WTC11 (cell line): ENCODE measurements around the gene CCDC158. TPM values are rescaled to one million over a fixed set of nuclear protein-coding genes. Genes with fewer than 3 reads are reported as not detected.

ENCODE experiments used
- ATAC-seq: fragments of 200-7000 bp; cut with Tn5 transposase; 2 replicates; pipeline ENCODE4 v1.10.0; 2021; ENCODE audit warnings: mild to moderate bottlenecking, moderate library complexity
- CTCF ChIA-PET: fragments of 300-600 bp; sonication (Branson Sonifier 250); formaldehyde crosslinking; loops from one replicate; lab custom pipeline; 2021; ENCODE audit warnings: antibody characterized with exemption; lab: Charles Lee
- POLR2A ChIA-PET: fragments of 350-600 bp; sonication (Branson Sonifier 250); formaldehyde crosslinking; loops from one replicate; lab custom pipeline; 2021; ENCODE audit warnings: antibody characterized with exemption; lab: Charles Lee
- DNase-seq: peaks from one replicate; pipeline ENCODE4 v3.0.0; 2021; ENCODE audit warnings: low spot score
- H3K27ac Mint-ChIP-seq: 2 replicates; pipeline ENCODE4 v1.8.0; 2021; ENCODE audit warnings: mixed read lengths
- H3K27me3 Mint-ChIP-seq: 2 replicates; pipeline ENCODE4 v1.8.0; 2021; ENCODE audit warnings: low read depth, mild to moderate bottlenecking, moderate library complexity, mixed read lengths
- H3K36me3 Mint-ChIP-seq: 2 replicates; pipeline ENCODE4 v1.8.0; 2021; ENCODE audit warnings: mixed read lengths
- H3K4me1 Mint-ChIP-seq: 2 replicates; pipeline ENCODE4 v1.8.0; 2022; ENCODE audit warnings: mixed read lengths
- H3K4me3 Mint-ChIP-seq: 2 replicates; pipeline ENCODE4 v1.8.0; 2021; ENCODE audit warnings: mild to moderate bottlenecking, moderate library complexity, mixed read lengths
- H3K9me3 Mint-ChIP-seq: 2 replicates; pipeline ENCODE4 v1.8.0; 2021; ENCODE audit warnings: mixed read lengths
- ELF4 ChIP-seq: sonication (generic); formaldehyde crosslinking; IDR thresholded peaks from 2 replicates; pipeline ENCODE4 v1.8.1; 2022; ENCODE audit warnings: low read depth, mild to moderate bottlenecking, moderate library complexity, missing genetic modification reagents
- GRHL2 ChIP-seq: fragments of 250-450 bp; sonication (Bioruptor Pico); IDR thresholded peaks from 2 replicates; pipeline ENCODE4 v1.8.0; 2022; ENCODE audit warnings: mild to moderate bottlenecking, moderate library complexity; ENCODE audit not compliant: insufficient replicate concordance, severe bottlenecking
- HMGA2 ChIP-seq: fragments of 250-450 bp; sonication (Bioruptor Pico); IDR thresholded peaks from 2 replicates; pipeline ENCODE4 v1.4.0; 2021; ENCODE audit warnings: mild to moderate bottlenecking, moderate library complexity
- MYBL2 ChIP-seq: sonication (generic); formaldehyde crosslinking; IDR thresholded peaks from 2 replicates; pipeline ENCODE4 v1.8.1; 2023; ENCODE audit warnings: mild to moderate bottlenecking, moderate library complexity, missing genetic modification reagents
- NR2C2 ChIP-seq: sonication (generic); formaldehyde crosslinking; IDR thresholded peaks from 2 replicates; pipeline ENCODE4 v1.8.0; 2022; ENCODE audit warnings: mild to moderate bottlenecking, missing genetic modification reagents
- NR3C1 ChIP-seq: sonication (generic); formaldehyde crosslinking; conservative IDR thresholded peaks from 2 replicates; pipeline ENCODE4 v1.8.1; 2023; ENCODE audit warnings: low read depth, mild to moderate bottlenecking, missing genetic modification reagents
- TP53 ChIP-seq: sonication (generic); formaldehyde crosslinking; IDR thresholded peaks from 2 replicates; pipeline ENCODE4 v1.8.1; 2023; ENCODE audit warnings: mild to moderate bottlenecking, missing genetic modification reagents
- ZNF281 ChIP-seq: sonication (generic); formaldehyde crosslinking; IDR thresholded peaks from 2 replicates; pipeline ENCODE4 v1.8.0; 2023; ENCODE audit warnings: mild to moderate bottlenecking, missing genetic modification reagents
- total RNA-seq: library from RNA; stranded (reverse); gene quantifications from 3 replicates; pipeline ENCODE4 v1.2.3, GENCODE V29; 2021
- TF ChIP-seq, protein P1 (sequence below): sonication (generic); formaldehyde crosslinking; IDR thresholded peaks from 2 replicates; pipeline ENCODE4 v1.8.0; 2023; ENCODE audit warnings: missing genetic modification reagents, mild to moderate bottlenecking, borderline replicate concordance
- TF ChIP-seq, protein P2 (sequence below): sonication (generic); formaldehyde crosslinking; conservative IDR thresholded peaks from 2 replicates; pipeline ENCODE4 v1.8.1; 2022; ENCODE audit warnings: mild to moderate bottlenecking, missing genetic modification reagents
- TF ChIP-seq, protein P3 (sequence below): fragments of 250-450 bp; sonication (Bioruptor Pico); IDR thresholded peaks from 2 replicates; pipeline ENCODE4 v1.9.0; 2021; ENCODE audit warnings: mild to moderate bottlenecking
- TF ChIP-seq, protein P4 (sequence below): sonication (generic); formaldehyde crosslinking; IDR thresholded peaks from 2 replicates; pipeline ENCODE4 v1.8.1; 2023; ENCODE audit warnings: mild to moderate bottlenecking, moderate library complexity, missing genetic modification reagents

Gene CCDC158
- total RNA-seq, 1 experiment from 2014 or later = 0.15 TPM

- TF ChIP-seq TP53 = no peak
- no peak for TF ChIP-seq GRHL2
- TF ChIP-seq, all 79 proteins: peak for 0
Measured at GRCh38 chr4:76280488-76281441, 140.2 kb downstream of the CCDC158 start (continued).

GRCh38 chr4:76279462-76279861, 141.5 kb downstream of the CCDC158 start:
- Mint-ChIP-seq H3K36me3 (no peaks in the 10 kb centered on the region), H3K27me3 (no peaks in the 10 kb centered on the region), H3K4me3 (no peak overlapping the region), H3K4me1 (no peaks in the 10 kb centered on the region), H3K9me3 (no peaks in the 10 kb centered on the region), H3K27ac (no peak overlapping the region)
- no peak for ATAC-seq
- ChIA-PET CTCF (interaction anchor here (1.7 kb wide), 2 partner anchors 27 to 99 kb away, joined by 7 read pairs; partner anchors contain the start of gene STBD1), POLR2A (no interaction called here)
- no peak for TF ChIP-seq NR3C1 (CRISPR knock-in tag)
- TF ChIP-seq, protein P1, sequence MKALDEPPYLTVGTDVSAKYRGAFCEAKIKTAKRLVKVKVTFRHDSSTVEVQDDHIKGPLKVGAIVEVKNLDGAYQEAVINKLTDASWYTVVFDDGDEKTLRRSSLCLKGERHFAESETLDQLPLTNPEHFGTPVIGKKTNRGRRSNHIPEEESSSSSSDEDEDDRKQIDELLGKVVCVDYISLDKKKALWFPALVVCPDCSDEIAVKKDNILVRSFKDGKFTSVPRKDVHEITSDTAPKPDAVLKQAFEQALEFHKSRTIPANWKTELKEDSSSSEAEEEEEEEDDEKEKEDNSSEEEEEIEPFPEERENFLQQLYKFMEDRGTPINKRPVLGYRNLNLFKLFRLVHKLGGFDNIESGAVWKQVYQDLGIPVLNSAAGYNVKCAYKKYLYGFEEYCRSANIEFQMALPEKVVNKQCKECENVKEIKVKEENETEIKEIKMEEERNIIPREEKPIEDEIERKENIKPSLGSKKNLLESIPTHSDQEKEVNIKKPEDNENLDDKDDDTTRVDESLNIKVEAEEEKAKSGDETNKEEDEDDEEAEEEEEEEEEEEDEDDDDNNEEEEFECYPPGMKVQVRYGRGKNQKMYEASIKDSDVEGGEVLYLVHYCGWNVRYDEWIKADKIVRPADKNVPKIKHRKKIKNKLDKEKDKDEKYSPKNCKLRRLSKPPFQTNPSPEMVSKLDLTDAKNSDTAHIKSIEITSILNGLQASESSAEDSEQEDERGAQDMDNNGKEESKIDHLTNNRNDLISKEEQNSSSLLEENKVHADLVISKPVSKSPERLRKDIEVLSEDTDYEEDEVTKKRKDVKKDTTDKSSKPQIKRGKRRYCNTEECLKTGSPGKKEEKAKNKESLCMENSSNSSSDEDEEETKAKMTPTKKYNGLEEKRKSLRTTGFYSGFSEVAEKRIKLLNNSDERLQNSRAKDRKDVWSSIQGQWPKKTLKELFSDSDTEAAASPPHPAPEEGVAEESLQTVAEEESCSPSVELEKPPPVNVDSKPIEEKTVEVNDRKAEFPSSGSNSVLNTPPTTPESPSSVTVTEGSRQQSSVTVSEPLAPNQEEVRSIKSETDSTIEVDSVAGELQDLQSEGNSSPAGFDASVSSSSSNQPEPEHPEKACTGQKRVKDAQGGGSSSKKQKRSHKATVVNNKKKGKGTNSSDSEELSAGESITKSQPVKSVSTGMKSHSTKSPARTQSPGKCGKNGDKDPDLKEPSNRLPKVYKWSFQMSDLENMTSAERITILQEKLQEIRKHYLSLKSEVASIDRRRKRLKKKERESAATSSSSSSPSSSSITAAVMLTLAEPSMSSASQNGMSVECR (CRISPR knock-in tag) = no peak
- TF ChIP-seq ELF4 (CRISPR knock-in tag) = no peak
- no peak for TF ChIP-seq HMGA2 (CRISPR knock-in tag)
- no peak for TF ChIP-seq NR2C2
- TF ChIP-seq, protein P2, sequence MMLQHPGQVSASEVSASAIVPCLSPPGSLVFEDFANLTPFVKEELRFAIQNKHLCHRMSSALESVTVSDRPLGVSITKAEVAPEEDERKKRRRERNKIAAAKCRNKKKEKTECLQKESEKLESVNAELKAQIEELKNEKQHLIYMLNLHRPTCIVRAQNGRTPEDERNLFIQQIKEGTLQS (CRISPR knock-in tag) = no peak
- no peak for TF ChIP-seq ZNF281 (CRISPR knock-in tag)
- TF ChIP-seq, protein P3, sequence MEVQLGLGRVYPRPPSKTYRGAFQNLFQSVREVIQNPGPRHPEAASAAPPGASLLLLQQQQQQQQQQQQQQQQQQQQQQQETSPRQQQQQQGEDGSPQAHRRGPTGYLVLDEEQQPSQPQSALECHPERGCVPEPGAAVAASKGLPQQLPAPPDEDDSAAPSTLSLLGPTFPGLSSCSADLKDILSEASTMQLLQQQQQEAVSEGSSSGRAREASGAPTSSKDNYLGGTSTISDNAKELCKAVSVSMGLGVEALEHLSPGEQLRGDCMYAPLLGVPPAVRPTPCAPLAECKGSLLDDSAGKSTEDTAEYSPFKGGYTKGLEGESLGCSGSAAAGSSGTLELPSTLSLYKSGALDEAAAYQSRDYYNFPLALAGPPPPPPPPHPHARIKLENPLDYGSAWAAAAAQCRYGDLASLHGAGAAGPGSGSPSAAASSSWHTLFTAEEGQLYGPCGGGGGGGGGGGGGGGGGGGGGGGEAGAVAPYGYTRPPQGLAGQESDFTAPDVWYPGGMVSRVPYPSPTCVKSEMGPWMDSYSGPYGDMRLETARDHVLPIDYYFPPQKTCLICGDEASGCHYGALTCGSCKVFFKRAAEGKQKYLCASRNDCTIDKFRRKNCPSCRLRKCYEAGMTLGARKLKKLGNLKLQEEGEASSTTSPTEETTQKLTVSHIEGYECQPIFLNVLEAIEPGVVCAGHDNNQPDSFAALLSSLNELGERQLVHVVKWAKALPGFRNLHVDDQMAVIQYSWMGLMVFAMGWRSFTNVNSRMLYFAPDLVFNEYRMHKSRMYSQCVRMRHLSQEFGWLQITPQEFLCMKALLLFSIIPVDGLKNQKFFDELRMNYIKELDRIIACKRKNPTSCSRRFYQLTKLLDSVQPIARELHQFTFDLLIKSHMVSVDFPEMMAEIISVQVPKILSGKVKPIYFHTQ (CRISPR knock-in tag) = no peak
- TF ChIP-seq MYBL2 = no peak
- TF ChIP-seq, protein P4, sequence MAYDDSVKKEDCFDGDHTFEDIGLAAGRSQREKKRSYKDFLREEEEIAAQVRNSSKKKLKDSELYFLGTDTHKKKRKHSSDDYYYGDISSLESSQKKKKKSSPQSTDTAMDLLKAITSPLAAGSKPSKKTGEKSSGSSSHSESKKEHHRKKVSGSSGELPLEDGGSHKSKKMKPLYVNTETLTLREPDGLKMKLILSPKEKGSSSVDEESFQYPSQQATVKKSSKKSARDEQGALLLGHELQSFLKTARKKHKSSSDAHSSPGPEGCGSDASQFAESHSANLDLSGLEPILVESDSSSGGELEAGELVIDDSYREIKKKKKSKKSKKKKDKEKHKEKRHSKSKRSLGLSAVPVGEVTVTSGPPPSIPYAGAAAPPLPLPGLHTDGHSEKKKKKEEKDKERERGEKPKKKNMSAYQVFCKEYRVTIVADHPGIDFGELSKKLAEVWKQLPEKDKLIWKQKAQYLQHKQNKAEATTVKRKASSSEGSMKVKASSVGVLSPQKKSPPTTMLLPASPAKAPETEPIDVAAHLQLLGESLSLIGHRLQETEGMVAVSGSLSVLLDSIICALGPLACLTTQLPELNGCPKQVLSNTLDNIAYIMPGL (CRISPR knock-in tag) = no peak
- DNase-seq = no peak
